H1 (cell line): ENCODE measurements around the gene CDC42EP2. TPM values are rescaled to one million over a fixed set of nuclear protein-coding genes. Genes with fewer than 3 reads are reported as not detected.

ENCODE experiments used
- CTCF ChIA-PET: fragments of 300-600 bp; sonication (Branson Sonifier 250); formaldehyde crosslinking; loops from one replicate; lab custom pipeline; 2021; ENCODE audit not compliant: partially characterized antibody; lab: Charles Lee
- POLR2A ChIA-PET: fragments of 300-600 bp; sonication (Branson Sonifier 250); formaldehyde crosslinking; loops from one replicate; lab custom pipeline; 2021; ENCODE audit warnings: inconsistent platforms; ENCODE audit not compliant: partially characterized antibody; lab: Charles Lee
- DNase-seq, 2 experiments: peaks; one replicate each; pipeline versions ENCODE4 v3.0.0 to v3.0.0-alpha.2; 2010 to 2022; ENCODE audit warnings: low spot score in 2 of 2, low read depth in 1 of 2, mixed read lengths in 1 of 2
- FAIRE-seq: peaks from 2 replicates; lab custom pipeline; 2011; peaks lifted over from hg19 to GRCh38; lab: Jason Lieb, UNC
- H2AFZ ChIP-seq: 2 replicates; pipeline ENCODE4 v1.8.1; 2012; ENCODE audit warnings: low read length, inconsistent platforms
- H2AK5ac ChIP-seq: 2 replicates; pipeline ENCODE4 v1.6.1; 2013; ENCODE audit warnings: low read depth, low read length
- H2BK120ac ChIP-seq: replicated peaks from 2 replicates; pipeline ENCODE3; 2013; ENCODE audit warnings: low read depth, low read length, inconsistent platforms
- H2BK12ac ChIP-seq: 2 replicates; pipeline ENCODE4 v1.6.1; 2013; ENCODE audit warnings: low read depth, low read length
- H2BK15ac ChIP-seq: 2 replicates; pipeline ENCODE4 v1.6.1; 2013; ENCODE audit warnings: low read length
- H2BK20ac ChIP-seq: 2 replicates; pipeline ENCODE4 v1.6.1; 2013; ENCODE audit warnings: low read length
- H2BK5ac ChIP-seq: 2 replicates; pipeline ENCODE4 v1.6.1; 2013; ENCODE audit warnings: low read depth, low read length
- H3K14ac ChIP-seq: 2 replicates; pipeline ENCODE4 v1.6.1; 2013; ENCODE audit warnings: inconsistent platforms; ENCODE audit not compliant: insufficient read length
- H3K18ac ChIP-seq: 2 replicates; pipeline ENCODE4 v1.6.1; 2013; ENCODE audit warnings: low read length; ENCODE audit errors: extremely low read depth
- H3K23ac ChIP-seq: 2 replicates; pipeline ENCODE4 v1.6.1; 2013; ENCODE audit warnings: inconsistent platforms; ENCODE audit not compliant: insufficient read length
- H3K23me2 ChIP-seq: 2 replicates; pipeline ENCODE4 v1.6.1; 2013; ENCODE audit warnings: low read depth, low read length
- H3K27ac ChIP-seq: 2 replicates; pipeline ENCODE4 v1.6.1; 2011; ENCODE audit warnings: low read depth, low read length, inconsistent platforms
- H3K27me3 ChIP-seq, 4 experiments: replicated peaks in 1 of 4; 1 replicate in 1 of 4; 2 replicates in 3 of 4; pipeline versions ENCODE4 v1.6.1 to v1.8.1; 2011 to 2013; ENCODE audit warnings: low read length in 3 of 4, mild to moderate bottlenecking in 3 of 4, inconsistent platforms in 2 of 4, mixed read lengths in 2 of 4, moderate library complexity in 1 of 4; ENCODE audit not compliant: control insufficient read depth in 3 of 4, insufficient read depth in 3 of 4; ENCODE audit errors: extremely low read depth in 1 of 4
- H3K36me3 ChIP-seq, 4 experiments: 2 replicates each; pipeline versions ENCODE4 v1.6.1 to v1.8.1; 2011 to 2013; ENCODE audit warnings: mild to moderate bottlenecking in 4 of 4, low read length in 3 of 4, moderate library complexity in 2 of 4, control low read depth in 1 of 4, inconsistent platforms in 1 of 4; ENCODE audit not compliant: insufficient read depth in 4 of 4, control insufficient read depth in 2 of 4
- H3K4ac ChIP-seq: replicated peaks from 2 replicates; pipeline ENCODE3; 2013; ENCODE audit warnings: low read length, low read depth, mixed read lengths, inconsistent platforms; ENCODE audit not compliant: insufficient read length
- H3K4me1 ChIP-seq, 4 experiments: replicated peaks in 1 of 4; 1 replicate in 1 of 4; 2 replicates in 3 of 4; pipeline versions ENCODE4 v1.6.1 to v1.8.1; 2011 to 2013; ENCODE audit warnings: low read length in 3 of 4, inconsistent platforms in 2 of 4, mixed read lengths in 1 of 4; ENCODE audit not compliant: insufficient read depth in 4 of 4, control insufficient read depth in 3 of 4
- H3K4me2 ChIP-seq, 2 experiments: 2 replicates each; pipeline versions ENCODE4 v1.6.1 to v1.8.1; 2011 to 2013; ENCODE audit warnings: low read depth in 2 of 2, low read length in 2 of 2, control low read depth in 1 of 2, inconsistent platforms in 1 of 2, mild to moderate bottlenecking in 1 of 2; ENCODE audit not compliant: insufficient read depth in 1 of 2
- H3K4me3 ChIP-seq, 4 experiments: fragments of 200-600, 300-600 bp in 1 of 4; sonication (generic), shearing (Covaris generic), sonication (Bioruptor Twin) in 1 of 4; 2 replicates each; pipeline versions ENCODE4 v1.5.1 to v1.8.1; 2011 to 2016; ENCODE audit warnings: low read length in 4 of 4, low read depth in 3 of 4, control low read depth in 2 of 4, inconsistent platforms in 2 of 4, mild to moderate bottlenecking in 2 of 4, mixed read lengths in 1 of 4, moderate library complexity in 1 of 4; ENCODE audit not compliant: insufficient read depth in 2 of 4; ENCODE audit errors: extremely low read depth in 1 of 4
- H3K56ac ChIP-seq: replicated peaks from 2 replicates; pipeline ENCODE3; 2013; ENCODE audit warnings: low read depth, mild to moderate bottlenecking, mixed read lengths, low read length, inconsistent platforms; ENCODE audit not compliant: insufficient read length
- H3K79me1 ChIP-seq: 2 replicates; pipeline ENCODE4 v1.6.1; 2013; ENCODE audit warnings: low read depth, low read length, control low read depth
- H3K79me2 ChIP-seq, 2 experiments: 2 replicates each; pipeline versions ENCODE4 v1.6.1 to v1.8.1; 2012 to 2013; ENCODE audit warnings: low read length in 2 of 2, mild to moderate bottlenecking in 2 of 2, inconsistent platforms in 1 of 2; ENCODE audit not compliant: insufficient read depth in 2 of 2, control insufficient read depth in 1 of 2
- H3K9ac ChIP-seq, 4 experiments: replicated peaks in 1 of 4; 1 replicate in 1 of 4; 2 replicates in 3 of 4; pipeline versions ENCODE4 v1.6.1 to v1.8.1; 2011 to 2013; ENCODE audit warnings: low read depth in 3 of 4, low read length in 3 of 4, control low read depth in 2 of 4, mild to moderate bottlenecking in 2 of 4, moderate library complexity in 2 of 4, inconsistent platforms in 1 of 4; ENCODE audit errors: extremely low read depth in 1 of 4
- H3K9me3 ChIP-seq, 2 experiments: 2 replicates each; pipeline versions ENCODE4 v1.6.1 to v1.8.1; 2012 to 2013; ENCODE audit warnings: mild to moderate bottlenecking in 2 of 2, moderate library complexity in 2 of 2, control low read depth in 1 of 2, inconsistent platforms in 1 of 2, low read depth in 1 of 2, low read length in 1 of 2, mixed read lengths in 1 of 2; ENCODE audit not compliant: insufficient read depth in 2 of 2
- H4K20me1 ChIP-seq, 2 experiments: replicated peaks in 1 of 2; 2 replicates each; pipeline versions ENCODE3 to v1.8.1; 2011 to 2013; ENCODE audit warnings: inconsistent platforms in 2 of 2, low read length in 2 of 2, mild to moderate bottlenecking in 1 of 2; ENCODE audit not compliant: insufficient read depth in 2 of 2, control insufficient read depth in 1 of 2
- H4K5ac ChIP-seq: 2 replicates; pipeline ENCODE4 v1.6.1; 2013; ENCODE audit warnings: low read length, low read depth, mixed read lengths, inconsistent platforms; ENCODE audit not compliant: insufficient read length
- H4K8ac ChIP-seq: 2 replicates; pipeline ENCODE4 v1.8.0; 2013; ENCODE audit warnings: mild to moderate bottlenecking, moderate library complexity, low read length, inconsistent platforms; ENCODE audit not compliant: insufficient read depth; ENCODE audit errors: extremely low read depth
- H4K91ac ChIP-seq: replicated peaks from 2 replicates; pipeline ENCODE3; 2013; ENCODE audit warnings: low read length, mixed read lengths, inconsistent platforms; ENCODE audit not compliant: insufficient read length
- ASH2L ChIP-seq: fragments of 200-600, 300-600 bp; sonication (generic); IDR thresholded peaks from one replicate; pipeline ENCODE4 v1.7.1; 2017; ENCODE audit warnings: low read length
- BRCA1 ChIP-seq: IDR thresholded peaks from 2 replicates; pipeline ENCODE4 v1.6.1; 2012; ENCODE audit warnings: low read depth, low read length, improper control_type of control experiment
- GABPA ChIP-seq: IDR thresholded peaks from 2 replicates; pipeline ENCODE4 v1.6.1; 2011; ENCODE audit warnings: mild to moderate bottlenecking, low read length, moderate library complexity, borderline replicate concordance; ENCODE audit not compliant: insufficient read depth
- JUN ChIP-seq: IDR thresholded peaks from 2 replicates; pipeline ENCODE4 v1.6.1; 2011; ENCODE audit warnings: low read depth, mild to moderate bottlenecking, improper control_type of control experiment, low read length
- NANOG ChIP-seq: IDR thresholded peaks from 2 replicates; pipeline ENCODE4 v1.6.1; 2011; ENCODE audit warnings: low read length, low read depth, mild to moderate bottlenecking, inconsistent platforms; ENCODE audit not compliant: insufficient read depth, poor library complexity, severe bottlenecking
- POU5F1 ChIP-seq: IDR thresholded peaks from 2 replicates; pipeline ENCODE4 v1.6.1; 2011; ENCODE audit warnings: low read depth, mild to moderate bottlenecking, low read length, moderate library complexity
- SIRT6 ChIP-seq: IDR thresholded peaks from one replicate; pipeline ENCODE4 v1.7.1; 2012; ENCODE audit warnings: low read length, inconsistent platforms
- SIX5 ChIP-seq: IDR thresholded peaks from 2 replicates; pipeline ENCODE4 v1.6.1; 2011; ENCODE audit warnings: mild to moderate bottlenecking, low read depth, low read length
- SUZ12 ChIP-seq: fragments of 200-600 bp; sonication (generic); IDR thresholded peaks from 2 replicates; pipeline ENCODE4 v1.6.1; 2012; ENCODE audit warnings: mild to moderate bottlenecking, inconsistent platforms, low read length, moderate library complexity, mixed read lengths
- TAF7 ChIP-seq: optimal IDR thresholded peaks from 2 replicates; pipeline ENCODE3; 2011; ENCODE audit warnings: low read depth, mild to moderate bottlenecking, inconsistent platforms, low read length, moderate library complexity, borderline replicate concordance
- TCF12 ChIP-seq: IDR thresholded peaks from 2 replicates; pipeline ENCODE4 v1.6.1; 2011; ENCODE audit warnings: low read depth, mild to moderate bottlenecking, low read length
- WGBS, 2 experiments: shearing (Covaris generic) in 1 of 2; methylation state at CpG; one replicate each; pipeline versions ENCODE4 v1.1.6 to v1.1.7; 2013 to 2015; ENCODE audit warnings: low lambda C conversion rate in 2 of 2, mixed read lengths in 2 of 2, inconsistent platforms in 1 of 2, low coverage in 1 of 2, missing lambda C conversion rate in 1 of 2; ENCODE audit not compliant: insufficient replicate concordance in 2 of 2, insufficient coverage in 1 of 2, insufficient read length in 1 of 2; ENCODE audit errors: extremely low coverage in 1 of 2, missing lambda C conversion rate in 1 of 2; 5-methylcytosine and 5-hydroxymethylcytosine counted together
- polyA plus RNA-seq, 7 experiments: library from polyadenylated mRNA; depleted of rRNA in 3 of 7; stranded (reverse) in 5 of 7; unstranded in 2 of 7; fragments of >200 nt in 5 of 7; fragments of 200-250 nt in 2 of 7; gene quantifications; 1 replicate in 5 of 7; 2 replicates in 1 of 7; 4 replicates in 1 of 7; pipeline versions ENCODE4 v1.2.1 to v1.2.3, GENCODE V29; 2011 to 2013; ENCODE audit warnings: missing spikeins in 2 of 7, mixed read lengths in 2 of 7
- total RNA-seq: library from RNA; stranded (reverse); fragmentation: NEBNext Ultra II Directional; extraction: Animal tissue kit (Norgen Biotek cat#: 25700); gene quantifications from 2 replicates; pipeline ENCODE4 v1.2.1, GENCODE V29; 2021

Gene CDC42EP2
- total and polyA plus RNA-seq, 2 of the 8 experiments (the other 6 are each of a cell fraction or from before 2014, with no cell fraction given): 11.8 to 13.3 TPM

- H3K79me2 ChIP-seq: no peaks in the 10 kb centered on the region
- ChIA-PET POLR2A (interaction anchor here (0.7 to 10.4 kb wide), 13 partner anchors 10 to 206 kb away, joined by 3 to 99 read pairs (median 4); partner anchors contain the start of genes CDC42EP2 and DPF2), CTCF (interaction anchor here (1.0 to 52.8 kb wide), 3 partner anchors 13 to 209 kb away, joined by 6 to 1179 read pairs (median 1179); partner anchors contain the start of genes CDC42EP2 and DPF2)
- H3K9ac ChIP-seq: no peak overlapping the region
- peaks cover 3 to 16% (median 10%) of the 10 kb centered on the region in 4 experiments; a peak in 6 of 8 replicates for H3K36me3 ChIP-seq
- H3K27ac ChIP-seq: no peak overlapping the region; the same call in 1 of the 2 replicates
- no peak overlapping the region; the same call in 1 of the 2 replicates for H4K8ac ChIP-seq
- H3K23ac ChIP-seq: no peak overlapping the region
- no peak overlapping the region for H3K4ac ChIP-seq
- H3K9me3 ChIP-seq: no peaks in the 10 kb centered on the region
- 0 out of 8 replicates have a peak overlapping the region, but pooled peaks of 1 of the 4 experiments have one; percentile 7 for H3K4me3 ChIP-seq
- H2BK15ac ChIP-seq: no peak overlapping the region
- FAIRE-seq (no peak), DNase-seq (peak in 1 of 2 experiments; percentile 76)
- H3K14ac ChIP-seq: no peak overlapping the region
- H3K4me2 ChIP-seq: peak overlapping the region; percentile 41 to 61
- peaks cover 0 to 6% of the 10 kb centered on the region in 2 experiments for H4K20me1 ChIP-seq
- WGBS, 2 experiments: 55% methylated on average over 12 of the region's 12 CpGs; no CpG with 5 or more reads in 1 of the 2 experiments
- H2AK5ac ChIP-seq: no peak overlapping the region
- H3K18ac ChIP-seq: 0 out of 2 replicates have a peak overlapping the region, but pooled peaks have one; percentile 28
- H2BK120ac ChIP-seq: no peak overlapping the region
- H3K56ac ChIP-seq: no peak overlapping the region
- peaks cover 3% of the 10 kb centered on the region; the same call in 1 of the 2 replicates for H3K23me2 ChIP-seq
- peak overlapping the region; percentile 75; the same call in 1 of the 2 replicates for H2BK12ac ChIP-seq
- H4K91ac ChIP-seq: no peak overlapping the region
- H3K79me1 ChIP-seq: no peaks in the 10 kb centered on the region
- H2BK5ac ChIP-seq: peak overlapping the region; percentile 90
- no peak overlapping the region for H4K5ac ChIP-seq
- H2AFZ ChIP-seq: no peak overlapping the region
- H2BK20ac ChIP-seq: no peak overlapping the region
- H3K4me1 ChIP-seq: peaks cover 0 to 12% (median 9%) of the 10 kb centered on the region in 4 experiments; a peak in 6 of 7 replicates
- peaks cover 0 to 2% (median 0%) of the 10 kb centered on the region in 4 experiments; a peak in 3 of 7 replicates for H3K27me3 ChIP-seq
- TF ChIP-seq SUZ12 (no peak), BRCA1 (no peak), SIRT6 (no peak), POU5F1 (no peak), NANOG (no peak), TCF12 (0 out of 2 replicates have a peak, but pooled peaks have one; percentile 76), ASH2L (no peak), JUN (no peak), GABPA (no peak), SIX5 (no peak), TAF7 (no peak)
Measured at GRCh38 chr11:65301491-65302329, 13.0 kb upstream of the CDC42EP2 start.
